ENCODE results near the gene RBX1. TPM values are rescaled to one million over a fixed set of nuclear protein-coding genes. Genes with fewer than 3 reads are reported as not detected.
"Not testable (repeated sequence)": the region's sequence is repeated elsewhere in the genome, so short reads cannot be mapped to it uniquely, and the experiment has no call there.

Gene RBX1
- total RNA-seq, 8 experiments from 2014 or later, result 48.7 to 109 (median 67.6) TPM

DNA sequence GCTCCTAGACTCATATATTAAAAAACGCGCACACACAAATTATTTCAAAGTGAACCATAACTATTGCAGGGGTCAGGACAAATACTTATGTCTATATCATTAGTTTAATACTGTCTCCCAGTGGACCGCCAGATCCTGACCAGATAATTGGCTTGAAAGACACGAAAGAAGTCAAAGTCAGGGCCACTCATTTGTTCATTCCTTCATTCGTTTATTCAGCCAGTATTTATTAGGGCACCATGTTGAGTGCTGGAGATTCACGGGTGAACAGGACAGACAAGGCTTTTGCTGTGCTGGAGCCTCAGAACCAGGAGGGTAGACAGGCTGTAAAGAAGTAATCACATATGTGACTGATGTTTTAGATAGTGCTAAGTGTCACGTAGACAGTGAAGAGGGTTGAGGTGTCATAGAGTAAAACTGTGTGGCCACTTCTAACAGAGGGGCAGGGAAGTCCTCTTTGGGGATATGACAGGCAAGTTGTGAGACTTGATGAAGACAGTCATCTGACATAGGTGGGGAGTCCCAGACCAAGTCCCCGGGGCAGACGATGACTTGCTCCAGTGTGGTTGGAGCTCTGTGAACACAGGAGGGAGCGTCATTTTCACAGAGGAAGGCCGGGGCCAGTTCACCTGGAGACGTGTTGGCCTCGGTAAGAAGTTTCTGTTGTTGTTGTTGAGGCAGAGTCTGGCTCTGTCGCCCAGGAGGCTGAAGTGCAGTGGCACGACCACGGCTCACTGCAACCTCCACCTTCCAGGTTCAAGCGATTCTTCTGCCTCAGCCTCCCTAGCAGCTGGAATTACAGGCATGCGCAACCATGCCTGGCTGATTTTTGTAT lies 25.9 kb downstream of the RBX1 start:
- in situ Hi-C loops (cut with MboI; ENCODE audit: low pct_unique_long_range_greater_than_20kb in 2 of 9, low sequenced_read_pairs in 9 of 9, unreplicated experiment in 9 of 9), result no loop called here
- Histone ChIP-seq H3K4me1 (replicated peaks in 1 of 2) (no peaks in the 10 kb centered on the region), H3K27ac (no peak overlapping the region), H3K4me3 (no peak overlapping the region)
- 80 to 93% (median 86%) methylated on average over 3 to 8 of the region's 18 CpGs; no CpG with 5 or more reads in 1 of the 10 experiments for WGBS, 10 experiments
- ATAC-seq (replicated peaks in 6 of 8), result no peak

GRCh38 chr22:40979198-40979597 lies 28.0 kb downstream of the RBX1 start:
- Histone ChIP-seq H3K4me3 (no peak overlapping the region), H3K4me1 (replicated peaks in 1 of 2) (no peaks in the 10 kb centered on the region), H3K27ac (no peak overlapping the region)
- in situ Hi-C loops (cut with MboI; ENCODE audit: low pct_unique_long_range_greater_than_20kb in 2 of 9, low sequenced_read_pairs in 9 of 9, unreplicated experiment in 9 of 9), result no loop called here
- 86 to 100% (median 93%) methylated on average over 1 to 7 of the region's 7 CpGs; no CpG with 5 or more reads in 1 of the 10 experiments for WGBS, 10 experiments
- no peak for ATAC-seq (replicated peaks in 6 of 8)

- no peak overlapping the region for H3K27ac ChIP-seq
- in situ Hi-C loops (cut with MboI; ENCODE audit: low pct_unique_long_range_greater_than_20kb in 2 of 9, low sequenced_read_pairs in 9 of 9, unreplicated experiment in 9 of 9), result no loop called here
- no peak overlapping the region for H3K4me3 ChIP-seq
- no peak for ATAC-seq (replicated peaks in 6 of 8)
- WGBS, 10 experiments, result 48 to 100% (median 80%) methylated on average over 2 to 7 of the region's 8 CpGs; no CpG with 5 or more reads in 2 of the 10 experiments
- H3K4me1 ChIP-seq (replicated peaks in 1 of 2), result no peaks in the 10 kb centered on the region
Measured at GRCh38 chr22:40979871-40980270, 28.7 kb downstream of the RBX1 start.

DNA sequence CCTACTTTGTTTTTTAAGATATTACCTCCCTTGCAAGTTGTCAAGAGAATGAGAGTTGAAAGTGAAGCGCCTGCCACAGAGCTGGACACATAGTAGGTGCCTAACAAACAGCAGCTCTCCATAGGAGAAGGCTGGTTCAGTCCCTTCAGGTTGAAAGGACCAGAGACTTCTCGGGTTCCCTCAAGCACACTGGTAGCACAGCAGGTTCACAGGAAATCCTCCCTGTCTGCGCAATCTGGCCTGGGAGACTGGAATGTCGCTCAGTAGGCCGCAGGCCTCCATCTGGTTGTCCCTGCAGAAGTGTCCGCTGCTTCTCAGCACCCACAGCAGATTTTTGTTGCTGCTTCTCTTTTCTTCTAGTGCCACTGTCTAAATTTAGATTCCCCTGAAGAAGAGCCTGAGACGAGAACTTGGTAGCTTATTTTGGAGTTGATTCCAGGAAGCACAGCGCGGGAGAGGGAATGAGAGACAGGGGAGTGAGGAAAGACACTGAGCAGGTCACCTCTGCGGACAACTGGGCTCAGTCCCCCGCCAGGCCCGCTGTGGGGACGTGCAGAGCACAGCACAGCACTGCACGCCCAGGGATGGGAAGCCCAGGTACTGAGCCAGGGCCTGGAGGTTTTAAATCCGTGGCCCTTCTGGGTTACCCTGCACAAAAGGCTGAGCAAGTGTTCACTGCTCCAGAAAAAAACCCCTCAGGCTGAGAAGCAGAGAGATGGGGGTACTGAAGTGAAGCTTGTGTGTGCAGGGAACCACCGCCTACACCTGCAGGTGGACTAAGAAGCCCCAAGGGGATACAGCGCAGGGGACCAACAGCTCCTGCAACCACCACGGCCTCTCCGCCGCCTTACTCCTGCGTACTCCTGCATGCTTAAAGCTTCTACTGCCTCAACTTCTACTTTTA lies 31.6 kb downstream of the RBX1 start:
- WGBS, 10 experiments, result 83 to 100% (median 91%) methylated on average over 2 to 7 of the region's 21 CpGs; no CpG with 5 or more reads in 2 of the 10 experiments
- ATAC-seq (replicated peaks in 6 of 8), result no peak
- Histone ChIP-seq H3K4me1 (replicated peaks in 1 of 2) (no peaks in the 10 kb centered on the region), H3K4me3 (no peak overlapping the region), H3K27ac (no peak overlapping the region)
- in situ Hi-C loops (cut with MboI; ENCODE audit: low pct_unique_long_range_greater_than_20kb in 2 of 9, low sequenced_read_pairs in 9 of 9, unreplicated experiment in 9 of 9), result no loop called here

DNA sequence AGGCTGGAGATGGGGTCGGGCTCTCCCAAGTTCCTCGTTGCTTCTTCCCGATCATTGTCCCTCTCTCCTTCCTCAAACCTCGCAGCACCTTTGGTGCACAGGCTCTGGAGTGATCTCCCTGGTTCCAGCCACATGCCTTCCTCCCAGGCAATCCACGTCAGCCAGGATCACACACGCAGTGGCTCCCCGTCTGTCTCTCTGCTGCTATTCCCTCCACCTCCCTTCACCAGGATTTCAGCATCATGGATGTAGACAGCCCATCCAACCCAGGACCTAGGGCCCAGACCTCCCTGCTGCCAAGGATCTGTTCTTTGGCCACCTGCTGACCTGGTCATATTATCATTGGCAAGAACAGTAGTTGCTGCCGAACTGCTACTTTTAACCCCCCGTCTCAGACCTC lies 40.1 kb downstream of the RBX1 start:
- WGBS, 10 experiments, result 45 to 100% (median 73%) methylated on average over 1 to 8 of the region's 9 CpGs; no CpG with 5 or more reads in 3 of the 10 experiments
- H3K4me3 ChIP-seq, result no peak overlapping the region
- no peak overlapping the region for H3K27ac ChIP-seq
- no peak for ATAC-seq (replicated peaks in 6 of 8)
- no peaks in the 10 kb centered on the region for H3K4me1 ChIP-seq (replicated peaks in 1 of 2)
- in situ Hi-C loops (cut with MboI; ENCODE audit: low pct_unique_long_range_greater_than_20kb in 2 of 9, low sequenced_read_pairs in 9 of 9, unreplicated experiment in 9 of 9), result no loop called here

DNA sequence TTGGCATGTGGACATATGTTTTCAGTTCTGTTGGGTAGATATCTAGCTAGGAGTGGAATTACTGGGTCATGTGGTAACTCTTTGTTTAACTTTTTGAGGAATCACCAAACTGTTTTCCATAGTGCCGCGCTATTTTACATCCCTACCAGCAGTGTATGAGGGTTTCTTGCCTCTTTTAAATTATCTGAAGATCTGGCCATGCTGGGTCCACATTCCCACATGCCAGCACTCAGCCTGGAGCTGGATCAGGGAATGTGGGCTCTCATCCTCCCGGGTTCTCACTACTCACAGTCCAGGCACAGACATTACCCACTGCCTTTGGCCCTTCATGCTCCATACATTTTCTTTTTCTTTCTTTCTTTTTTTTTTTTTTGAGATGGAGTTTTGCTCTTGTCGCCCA lies 44.6 kb downstream of the RBX1 start:
- WGBS, 10 experiments, result 20 to 95% (median 82%) methylated on average over 1 to 4 of the region's 4 CpGs
- in situ Hi-C loops (cut with MboI; ENCODE audit: low pct_unique_long_range_greater_than_20kb in 2 of 9, low sequenced_read_pairs in 9 of 9, unreplicated experiment in 9 of 9), result no loop called here
- no peak overlapping the region for H3K4me3 ChIP-seq
- H3K4me1 ChIP-seq (replicated peaks in 1 of 2), result no peaks in the 10 kb centered on the region
- H3K27ac ChIP-seq, result no peak overlapping the region
- no peak for ATAC-seq (replicated peaks in 6 of 8)

- Histone ChIP-seq H3K4me1 (replicated peaks in 1 of 2) (no peaks in the 10 kb centered on the region), H3K4me3 (no peak overlapping the region), H3K27ac (no peak overlapping the region)
- no peak for ATAC-seq (replicated peaks in 6 of 8)
- in situ Hi-C loops (cut with MboI; ENCODE audit: low pct_unique_long_range_greater_than_20kb in 2 of 9, low sequenced_read_pairs in 9 of 9, unreplicated experiment in 9 of 9), result no loop called here
- 51 to 100% (median 88%) methylated on average over 1 to 5 of the region's 7 CpGs for WGBS, 10 experiments
Measured at GRCh38 chr22:40997520-40997919, 46.3 kb downstream of the RBX1 start.

GRCh38 chr22:41000040-41000565 lies 48.9 kb downstream of the RBX1 start:
- no peak for ATAC-seq (replicated peaks in 6 of 8)
- 57 to 100% (median 80%) methylated on average over 1 to 2 of the region's 2 CpGs; no CpG with 5 or more reads in 2 of the 10 experiments for WGBS, 10 experiments
- Histone ChIP-seq H3K4me3 (no peak overlapping the region), H3K27ac (no peak overlapping the region), H3K4me1 (replicated peaks in 1 of 2) (no peaks in the 10 kb centered on the region)
- in situ Hi-C loops (cut with MboI; ENCODE audit: low pct_unique_long_range_greater_than_20kb in 2 of 9, low sequenced_read_pairs in 9 of 9, unreplicated experiment in 9 of 9), result no loop called here

GRCh38 chr22:41000941-41001721 lies 50.0 kb downstream of the RBX1 start:
- Histone ChIP-seq H3K4me1 (replicated peaks in 1 of 2) (no peaks in the 10 kb centered on the region), H3K4me3 (no peak overlapping the region), H3K27ac (no peak overlapping the region)
- WGBS, 10 experiments, result 50 to 86% (median 80%) methylated on average over 1 to 9 of the region's 9 CpGs
- ATAC-seq (replicated peaks in 6 of 8), result peak in 1 of 8 experiments; percentile 9
- in situ Hi-C loops (cut with MboI; ENCODE audit: low pct_unique_long_range_greater_than_20kb in 2 of 9, low sequenced_read_pairs in 9 of 9, unreplicated experiment in 9 of 9), result no loop called here

- Histone ChIP-seq H3K27ac (no peak overlapping the region), H3K4me3 (no peak overlapping the region), H3K4me1 (replicated peaks in 1 of 2) (no peaks in the 10 kb centered on the region)
- peak in 7 of 8 experiments; percentile 42 to 92 (median 70) for ATAC-seq (replicated peaks in 6 of 8)
- whole genome bisulfite sequencing, 10 experiments, result 0 to 43% (median 15%) methylated on average over 1 of the region's 1 CpG; no CpG with 5 or more reads in 2 of the 10 experiments
- in situ Hi-C loops (cut with MboI; ENCODE audit: low pct_unique_long_range_greater_than_20kb in 2 of 9, low sequenced_read_pairs in 9 of 9, unreplicated experiment in 9 of 9), result no loop called here
Measured at GRCh38 chr22:41001722-41002122, 50.5 kb downstream of the RBX1 start.

- ATAC-seq (replicated peaks in 6 of 8); H3K4me1 ChIP-seq (replicated peaks in 1 of 2); H3K4me3 ChIP-seq; in situ Hi-C loops (cut with MboI; ENCODE audit: low pct_unique_long_range_greater_than_20kb in 2 of 9, low sequenced_read_pairs in 9 of 9, unreplicated experiment in 9 of 9); H3K27ac ChIP-seq: not testable (repeated sequence)
- WGBS, 10 experiments, result 60 to 100% (median 80%) methylated on average over 1 to 9 of the region's 11 CpGs; no CpG with 5 or more reads in 5 of the 10 experiments
Measured at GRCh38 chr22:41002386-41002785, 51.2 kb downstream of the RBX1 start.

DNA sequence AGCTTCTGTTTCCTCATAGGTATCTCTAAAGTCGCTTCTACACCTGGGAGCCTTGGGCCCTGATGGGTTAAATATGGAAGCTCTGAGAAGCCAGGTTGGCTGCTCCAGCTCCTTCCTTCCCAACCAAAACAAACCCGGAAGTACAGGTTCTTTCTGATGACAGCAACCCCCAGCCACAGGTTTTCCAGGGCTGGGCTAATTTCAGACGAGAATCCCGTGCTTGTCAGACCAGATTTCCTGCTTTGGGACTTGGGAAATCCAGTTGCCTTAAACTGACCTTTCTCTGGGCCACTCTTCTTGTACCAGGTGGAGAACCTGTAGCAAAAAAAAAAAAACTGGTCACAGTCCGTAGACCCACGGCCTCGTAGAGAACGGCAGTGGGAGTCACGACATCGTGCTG lies 51.9 kb downstream of the RBX1 start:
- Histone ChIP-seq H3K4me1 (replicated peaks in 1 of 2) (no peaks in the 10 kb centered on the region), H3K4me3 (no peak overlapping the region), H3K27ac (no peak overlapping the region)
- 57 to 90% (median 84%) methylated on average over 5 to 9 of the region's 10 CpGs; no CpG with 5 or more reads in 3 of the 10 experiments for whole genome bisulfite sequencing, 10 experiments
- in situ Hi-C loops (cut with MboI; ENCODE audit: low pct_unique_long_range_greater_than_20kb in 2 of 9, low sequenced_read_pairs in 9 of 9, unreplicated experiment in 9 of 9), result no loop called here
- ATAC-seq (replicated peaks in 6 of 8), result no peak

Measured in motor neuron (in vitro differentiated cells).